ENCODE measurements around the gene CROCC. TPM values are rescaled to one million over a fixed set of nuclear protein-coding genes. Genes with fewer than 3 reads are reported as not detected.
"Not testable (repeated sequence)": the region's sequence is repeated elsewhere in the genome, so short reads cannot be mapped to it uniquely, and the experiment has no call there.

The CROCC gene, protein sequence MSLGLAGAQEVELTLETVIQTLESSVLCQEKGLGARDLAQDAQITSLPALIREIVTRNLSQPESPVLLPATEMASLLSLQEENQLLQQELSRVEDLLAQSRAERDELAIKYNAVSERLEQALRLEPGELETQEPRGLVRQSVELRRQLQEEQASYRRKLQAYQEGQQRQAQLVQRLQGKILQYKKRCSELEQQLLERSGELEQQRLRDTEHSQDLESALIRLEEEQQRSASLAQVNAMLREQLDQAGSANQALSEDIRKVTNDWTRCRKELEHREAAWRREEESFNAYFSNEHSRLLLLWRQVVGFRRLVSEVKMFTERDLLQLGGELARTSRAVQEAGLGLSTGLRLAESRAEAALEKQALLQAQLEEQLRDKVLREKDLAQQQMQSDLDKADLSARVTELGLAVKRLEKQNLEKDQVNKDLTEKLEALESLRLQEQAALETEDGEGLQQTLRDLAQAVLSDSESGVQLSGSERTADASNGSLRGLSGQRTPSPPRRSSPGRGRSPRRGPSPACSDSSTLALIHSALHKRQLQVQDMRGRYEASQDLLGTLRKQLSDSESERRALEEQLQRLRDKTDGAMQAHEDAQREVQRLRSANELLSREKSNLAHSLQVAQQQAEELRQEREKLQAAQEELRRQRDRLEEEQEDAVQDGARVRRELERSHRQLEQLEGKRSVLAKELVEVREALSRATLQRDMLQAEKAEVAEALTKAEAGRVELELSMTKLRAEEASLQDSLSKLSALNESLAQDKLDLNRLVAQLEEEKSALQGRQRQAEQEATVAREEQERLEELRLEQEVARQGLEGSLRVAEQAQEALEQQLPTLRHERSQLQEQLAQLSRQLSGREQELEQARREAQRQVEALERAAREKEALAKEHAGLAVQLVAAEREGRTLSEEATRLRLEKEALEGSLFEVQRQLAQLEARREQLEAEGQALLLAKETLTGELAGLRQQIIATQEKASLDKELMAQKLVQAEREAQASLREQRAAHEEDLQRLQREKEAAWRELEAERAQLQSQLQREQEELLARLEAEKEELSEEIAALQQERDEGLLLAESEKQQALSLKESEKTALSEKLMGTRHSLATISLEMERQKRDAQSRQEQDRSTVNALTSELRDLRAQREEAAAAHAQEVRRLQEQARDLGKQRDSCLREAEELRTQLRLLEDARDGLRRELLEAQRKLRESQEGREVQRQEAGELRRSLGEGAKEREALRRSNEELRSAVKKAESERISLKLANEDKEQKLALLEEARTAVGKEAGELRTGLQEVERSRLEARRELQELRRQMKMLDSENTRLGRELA (N-terminal part only)
- 2.3 TPM for polyA plus RNA-seq (2012; ENCODE audit: low read depth, missing spikeins)

DNA sequence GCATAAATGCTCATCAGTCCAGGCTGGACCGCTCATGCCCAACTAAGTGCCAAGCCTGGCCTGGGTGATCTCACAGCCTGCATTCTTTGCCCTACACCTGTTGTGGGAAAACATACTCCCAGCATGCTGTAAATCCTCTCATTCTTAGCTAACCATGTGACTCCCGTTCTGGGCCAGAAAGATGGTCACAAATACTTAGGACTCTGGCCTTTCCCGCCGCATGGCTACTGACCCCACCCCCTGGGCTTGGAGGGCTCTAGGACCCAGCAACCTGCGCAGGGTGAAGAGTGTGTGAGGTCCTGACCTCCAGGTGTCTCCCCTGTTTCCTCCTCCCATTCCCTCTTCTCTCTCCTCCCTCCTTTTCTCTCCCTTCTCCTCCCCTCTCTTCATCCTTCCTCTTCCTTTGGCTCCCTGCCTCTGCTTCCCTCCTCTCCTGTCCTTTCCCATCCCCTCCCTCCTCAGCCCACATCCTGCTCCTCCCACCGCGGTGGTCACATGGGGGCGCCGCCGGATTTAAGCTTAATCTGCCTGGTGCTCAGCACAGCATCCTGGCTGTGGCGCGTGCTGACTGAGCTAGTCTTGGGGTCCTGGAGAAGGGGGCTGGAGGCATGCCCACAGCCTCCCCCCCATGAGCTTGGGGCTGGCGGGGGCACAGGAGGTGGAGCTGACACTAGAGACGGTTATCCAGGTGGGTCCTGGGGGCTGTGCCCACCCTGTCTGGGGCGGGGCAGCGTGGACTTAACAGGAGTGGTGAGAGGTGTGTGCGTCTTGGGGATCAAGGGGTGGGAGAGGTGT is at the start of gene CROCC:
TSS of gene CROCC (plus strand) at position 541 of the 795 bp plus-strand sequence. CDS start at position 629, 88 bp downstream.
- DNase-seq (ENCODE audit: insufficient read length, low spot score) (no peak), FAIRE-seq (no peak)
- TF ChIP-seq PAX5 (IDR thresholded peaks at IDR 0.05; ENCODE audit: insufficient read depth, low read length, severe bottlenecking) (no peak), TAF1 (IDR thresholded peaks at IDR 0.05; ENCODE audit: low read depth, low read length) (no peak), POLR2AphosphoS5 (IDR thresholded peaks at IDR 0.05; ENCODE audit: low read depth, low read length) (no peak), POU2F2 (IDR thresholded peaks at IDR 0.05; ENCODE audit: low read depth, low read length) (no peak), POLR2A (IDR thresholded peaks at IDR 0.05; ENCODE audit: low read depth, low read length) (no peak), SPI1 (IDR thresholded peaks at IDR 0.05; ENCODE audit: low read depth, low read length) (no peak)

DNA sequence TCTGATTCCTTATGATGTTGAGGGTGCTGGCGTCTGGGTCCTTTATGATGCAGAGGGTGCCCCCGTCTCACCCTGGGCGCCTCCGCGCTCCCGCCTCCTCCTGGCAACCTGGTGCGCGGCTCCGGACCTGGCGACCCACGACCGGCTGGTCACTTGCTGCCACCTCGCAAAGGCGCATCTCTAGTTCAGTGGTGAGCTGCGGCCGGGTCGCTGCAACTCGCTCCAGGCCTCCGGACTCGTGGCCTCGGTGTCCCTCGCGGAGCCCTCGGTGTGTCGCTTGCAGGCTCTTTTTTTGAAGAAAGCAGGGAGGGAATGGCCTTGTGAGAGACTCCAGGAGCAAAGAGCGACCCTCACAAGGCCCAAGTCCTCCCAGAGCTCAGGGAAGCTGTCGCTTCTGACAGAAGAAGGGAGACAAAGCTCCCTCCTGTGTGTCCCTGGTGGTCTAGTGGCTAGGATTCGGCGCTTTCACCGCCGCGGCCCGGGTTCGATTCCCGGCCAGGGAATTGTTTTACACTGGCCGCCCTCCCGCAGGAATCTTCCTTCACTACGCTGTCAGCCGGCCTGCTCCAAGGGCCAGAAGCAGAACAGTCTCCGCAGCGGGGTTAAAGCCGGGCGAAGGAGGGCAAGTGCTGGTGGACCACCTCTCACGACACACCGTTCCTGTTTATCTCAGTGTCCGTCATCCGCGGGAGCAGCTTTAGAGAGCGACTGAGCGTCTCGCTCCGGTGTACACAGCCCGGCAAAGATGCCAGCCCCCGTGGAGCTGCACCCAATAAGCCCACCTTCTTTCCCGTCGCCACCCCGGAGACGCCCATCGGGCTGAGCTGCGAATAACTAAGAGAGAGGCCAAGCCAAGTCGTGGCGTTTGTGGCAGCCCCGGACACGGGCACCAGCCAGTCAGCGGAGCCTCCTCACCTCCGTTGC is 49.3 kb upstream of the CROCC start:
- not testable (repeated sequence) for FAIRE-seq; DNase-seq (ENCODE audit: insufficient read length, low spot score)

DNA sequence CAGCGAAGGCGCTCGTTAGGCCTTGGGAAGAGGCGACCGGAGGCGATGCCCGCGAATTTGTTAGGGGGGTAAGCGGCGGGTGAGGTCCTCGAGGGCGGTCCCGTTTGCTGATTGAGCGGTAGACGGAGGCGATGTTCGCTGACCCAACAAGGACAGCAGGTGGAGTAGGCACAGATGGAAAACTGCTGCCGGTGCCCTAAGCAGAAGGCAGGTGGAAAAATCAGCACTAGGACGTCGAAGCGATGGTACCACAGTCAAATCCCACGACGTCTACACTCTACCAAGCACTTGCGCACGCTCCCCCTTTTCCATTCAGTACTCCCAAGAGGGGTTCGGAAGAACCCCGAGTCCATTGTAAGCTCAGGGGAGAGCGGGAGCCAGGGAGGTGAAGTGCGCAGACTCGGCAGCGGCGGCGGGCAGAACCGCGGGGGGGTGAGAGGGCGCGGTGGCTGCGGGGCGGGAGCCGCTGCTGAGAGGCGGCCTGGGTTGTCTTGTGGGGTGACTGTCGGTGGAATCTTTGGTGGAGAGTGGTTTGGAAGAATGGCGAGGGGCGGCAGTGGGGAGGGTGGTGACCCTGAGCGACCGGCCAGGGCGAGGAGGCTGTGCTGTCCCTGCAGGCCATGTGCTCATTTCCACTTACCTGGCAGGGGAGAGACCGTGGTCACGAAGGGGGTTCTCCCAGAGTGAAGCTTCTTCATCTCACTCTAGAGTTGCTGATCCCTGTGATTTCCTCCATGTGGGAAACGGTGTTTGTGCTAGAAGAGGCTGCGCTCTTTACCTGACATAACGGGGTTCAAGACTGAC is 48.5 kb upstream of the CROCC start:
- not testable (repeated sequence) for DNase-seq (ENCODE audit: insufficient read length, low spot score); FAIRE-seq

DNA sequence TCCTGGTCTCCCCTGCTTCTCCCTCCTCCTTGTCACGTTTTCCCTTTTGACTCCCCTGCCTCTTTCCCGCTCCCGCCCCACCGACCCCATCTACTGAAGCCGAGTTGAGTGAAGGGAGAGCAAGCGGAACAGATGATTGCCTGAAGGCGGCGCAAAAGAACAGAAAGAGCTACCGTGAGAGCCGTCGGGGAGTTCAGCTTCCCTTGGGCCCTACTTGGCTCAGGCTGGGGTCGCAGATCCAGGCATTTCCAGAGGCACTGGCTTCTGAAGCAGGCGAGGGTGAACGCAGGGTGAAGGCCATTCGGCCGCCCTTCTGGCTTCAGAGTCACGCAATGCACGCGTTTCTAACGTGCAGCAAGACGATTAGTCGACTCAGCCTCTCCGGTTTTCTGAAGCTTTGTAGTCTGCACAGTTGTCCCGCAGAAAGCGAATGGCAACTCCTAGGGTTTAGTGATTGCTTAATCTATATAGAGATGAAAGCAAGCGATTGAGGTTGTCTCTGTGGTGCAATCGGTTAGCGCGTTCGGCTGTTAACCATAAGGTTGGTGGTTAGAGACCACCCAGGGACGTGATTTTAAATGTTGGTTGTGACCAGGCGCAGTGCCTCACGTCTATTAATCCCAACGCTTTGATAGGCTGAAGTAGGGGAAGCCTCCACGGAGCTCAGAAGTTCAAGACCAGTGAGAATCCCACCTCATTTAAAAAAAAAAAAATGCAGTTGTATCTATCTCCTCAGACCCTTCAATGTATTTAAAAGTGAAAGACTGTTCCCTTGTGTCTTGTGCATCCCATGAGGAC is 46.6 kb upstream of the CROCC start:
- not testable (repeated sequence) for FAIRE-seq; DNase-seq (ENCODE audit: insufficient read length, low spot score)

DNA sequence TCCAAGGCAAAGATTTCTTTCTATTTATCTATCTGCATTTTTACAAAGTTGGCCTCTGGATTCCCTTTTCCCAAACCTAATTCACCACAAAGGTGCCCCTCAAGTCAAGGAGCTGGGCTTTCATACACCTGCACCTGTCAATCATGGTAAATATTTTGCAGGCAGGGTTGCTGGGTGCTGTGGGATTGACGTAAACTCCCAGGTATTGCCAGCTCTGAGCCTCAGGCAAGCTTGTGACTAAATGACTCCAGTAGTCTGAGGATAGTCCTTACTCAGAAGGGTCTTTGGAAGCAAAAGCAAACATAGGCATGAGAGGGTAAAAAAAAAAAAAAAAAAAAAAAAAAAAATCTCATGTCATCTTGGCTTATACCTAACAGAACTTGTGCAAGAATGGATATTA is 40.0 kb upstream of the CROCC start:
- not testable (repeated sequence) for DNase-seq (ENCODE audit: insufficient read length, low spot score); FAIRE-seq

DNA sequence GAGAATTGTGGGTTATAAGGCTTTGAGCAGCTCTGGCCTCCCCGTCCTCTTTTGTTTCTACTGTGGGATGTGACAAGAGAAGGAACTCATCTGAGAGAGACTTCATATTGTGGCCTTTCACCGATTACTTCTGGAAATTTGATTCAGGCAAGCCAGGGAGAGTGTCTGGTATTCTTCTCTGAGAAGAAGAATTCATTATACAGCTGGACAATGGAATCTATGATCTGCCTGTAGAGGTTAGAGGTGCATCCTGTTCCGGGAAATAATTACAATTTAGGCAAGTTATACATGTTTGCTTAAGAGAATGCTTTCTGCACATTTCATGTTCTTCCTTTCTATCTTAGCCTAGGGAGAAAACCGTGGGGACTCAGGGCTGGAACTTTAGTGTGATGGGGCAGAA is 38.7 kb upstream of the CROCC start:
- no peak for DNase-seq (ENCODE audit: insufficient read length, low spot score)
- TF ChIP-seq SPI1 (IDR thresholded peaks at IDR 0.05; ENCODE audit: low read depth, low read length), result no peak
- FAIRE-seq, result no peak

DNA sequence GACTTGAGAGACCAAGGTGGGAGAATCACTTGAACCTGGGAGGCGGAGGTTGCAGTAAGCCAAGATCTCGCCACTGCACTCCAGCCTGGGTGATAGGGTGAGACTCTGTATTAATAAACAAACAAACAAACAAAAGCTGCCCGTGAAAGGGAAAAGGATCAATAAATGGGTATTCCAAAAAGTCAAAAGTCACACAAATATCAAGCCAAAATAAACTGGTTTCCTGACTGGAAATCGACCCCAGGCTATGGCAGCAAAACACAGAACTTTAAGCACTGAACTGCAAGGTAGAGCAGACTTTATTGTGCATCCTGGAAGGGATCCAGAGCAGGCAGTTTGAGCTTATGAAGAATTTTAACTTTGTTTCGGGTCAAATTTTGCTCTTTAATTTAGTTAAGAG is 37.2 kb upstream of the CROCC start:
- not testable (repeated sequence) for FAIRE-seq; DNase-seq (ENCODE audit: insufficient read length, low spot score)

DNA sequence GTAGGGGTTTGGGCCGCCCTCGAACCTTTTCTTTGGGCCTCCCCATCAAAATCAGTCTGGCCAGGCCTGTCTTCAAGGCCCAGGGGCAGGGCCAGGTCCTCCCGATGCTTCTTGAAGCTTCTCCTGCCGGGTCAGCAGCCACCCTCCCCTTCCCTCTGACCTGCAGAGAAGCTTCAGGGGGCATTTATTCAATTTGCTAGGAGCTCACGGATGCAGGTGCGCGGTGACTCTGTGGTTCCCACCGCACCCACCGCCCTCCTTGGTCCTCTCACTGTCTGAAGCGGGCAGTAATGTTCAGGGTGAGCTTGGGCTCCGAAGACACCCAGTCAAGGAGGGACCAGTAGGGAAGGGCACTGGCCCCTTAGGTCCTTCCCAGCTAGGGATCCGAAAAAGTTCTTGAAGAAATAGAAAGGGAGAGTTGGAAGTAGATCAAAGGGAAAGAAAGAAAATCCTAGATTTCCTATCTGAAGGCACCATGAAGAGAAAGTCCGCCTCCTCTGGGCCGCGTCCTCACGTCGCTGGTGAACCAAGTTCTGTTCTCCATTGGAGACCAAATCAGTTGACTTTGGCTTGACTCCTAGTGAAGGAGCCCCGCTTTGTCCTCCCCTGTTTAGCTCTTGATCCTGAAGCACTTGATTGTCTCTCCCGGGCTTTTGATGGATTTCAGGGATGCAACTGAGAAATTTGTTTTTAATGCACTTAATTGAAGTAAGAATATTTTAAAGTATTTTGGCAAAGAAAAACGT is 34.7 kb upstream of the CROCC start:
- no peak for DNase-seq (ENCODE audit: insufficient read length, low spot score)
- no peak for TF ChIP-seq PAX5 (IDR thresholded peaks at IDR 0.05; ENCODE audit: insufficient read depth, low read length, severe bottlenecking)
- no peak for TF ChIP-seq TAF1 (IDR thresholded peaks at IDR 0.05; ENCODE audit: low read depth, low read length)
- no peak for TF ChIP-seq SPI1 (IDR thresholded peaks at IDR 0.05; ENCODE audit: low read depth, low read length)
- FAIRE-seq, result no peak
